ENCODE measurements around the gene DCDC2C.

GRCh38 chr2:3736112-3736511 lies 32.7 kb downstream of the DCDC2C start:
- no peak for TF ChIP-seq CTCF (IDR thresholded peaks at IDR 0.05)
- TF ChIP-seq POLR2A (IDR thresholded peaks at IDR 0.05) = no peak

All from uterus (tissue), 2 donors.